Muscle of arm (tissue), 12 donors: ENCODE data around the gene CPNE7. TPM values are rescaled to one million over a fixed set of nuclear protein-coding genes. Genes with fewer than 3 reads are reported as not detected.
"Not testable (repeated sequence)": the region's sequence is repeated elsewhere in the genome, so short reads cannot be mapped to it uniquely, and the experiment has no call there.

Experiments
- DNase-seq: peaks from one replicate; pipeline ENCODE4 v3.0.0-alpha.2; 2013
- polyA plus RNA-seq, 12 donors: library from polyadenylated mRNA; unstranded; fragments of 120-200 nt; gene quantifications; one replicate each; pipeline ENCODE4 v1.2.1, GENCODE V29; 2013; ENCODE audit not compliant: insufficient read length in 12 of 12

Gene CPNE7
- polyA plus RNA-seq, 12 donors, result 0.17 to 1.8 (median 0.29) TPM; not detected in 7

DNA sequence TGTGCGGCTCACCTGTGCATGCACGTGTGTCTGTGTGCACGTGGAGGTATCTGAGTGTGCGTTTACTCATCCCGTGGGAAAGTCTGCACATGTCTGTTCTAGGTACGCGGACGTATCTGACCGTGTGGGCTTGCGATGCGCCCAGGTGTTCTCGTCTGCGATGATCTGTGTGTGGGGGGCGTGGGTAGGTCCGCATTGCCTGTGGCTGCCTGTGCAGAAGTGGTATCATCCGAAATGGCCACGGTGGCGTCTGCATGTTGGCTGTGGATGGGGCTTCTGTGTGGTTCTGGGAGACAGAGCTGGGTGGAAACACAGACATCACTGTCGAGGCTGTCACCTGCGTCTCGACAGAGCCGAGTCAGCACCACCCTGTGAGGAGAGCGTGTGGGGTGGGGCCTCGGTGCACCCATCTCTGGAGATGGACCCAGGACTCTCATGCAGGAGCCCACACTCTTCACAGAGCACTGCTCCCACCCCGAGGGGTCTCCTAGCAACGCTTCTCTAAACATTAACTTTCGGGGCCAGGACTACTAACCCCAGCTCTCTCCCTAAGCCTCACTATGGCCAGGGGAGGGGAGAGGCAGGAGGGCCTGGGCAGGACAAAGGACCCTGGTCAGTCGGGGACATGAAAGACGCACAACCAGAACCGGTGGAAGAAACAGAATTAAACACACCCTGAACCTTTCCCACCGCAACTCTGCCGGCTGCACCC lies 46.3 kb downstream of the CPNE7 start:
- no peak for DNase-seq

DNA sequence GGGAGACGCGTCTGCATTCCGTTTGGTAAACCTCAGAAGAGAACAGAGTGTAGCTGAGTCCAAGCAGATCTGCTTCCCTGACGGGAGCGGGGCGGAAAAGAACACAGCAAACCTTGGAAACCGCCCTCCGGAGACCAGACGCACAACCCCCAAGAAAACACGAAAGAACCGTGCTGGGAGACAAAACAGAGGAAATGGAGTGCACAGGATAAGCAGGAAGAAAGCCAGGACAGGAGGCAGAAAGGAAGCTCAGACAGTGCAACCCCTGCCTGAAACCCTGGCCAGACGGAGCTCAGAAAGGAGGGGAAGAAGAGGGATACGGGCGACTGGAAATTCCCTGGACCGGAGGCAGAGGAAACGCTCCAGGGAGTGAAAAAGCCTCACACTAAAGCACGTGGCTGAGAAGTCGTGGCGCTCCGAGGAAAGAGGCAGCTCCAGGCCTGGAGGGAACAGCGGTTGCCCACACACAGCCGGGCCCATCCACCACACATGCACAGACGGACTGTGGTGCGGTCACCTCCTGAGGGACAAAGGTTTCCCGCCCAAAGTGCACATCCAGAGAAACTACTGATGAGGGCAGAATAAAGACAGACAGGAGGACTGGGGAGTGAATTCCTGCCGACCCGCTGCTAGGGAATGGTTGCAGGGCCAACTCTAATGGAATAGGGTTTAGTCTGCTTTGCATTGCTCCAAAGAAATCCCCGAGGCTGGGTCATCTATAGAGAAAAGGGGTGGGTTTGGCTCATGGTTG lies 48.1 kb downstream of the CPNE7 start:
- DNase-seq, result no peak

DNA sequence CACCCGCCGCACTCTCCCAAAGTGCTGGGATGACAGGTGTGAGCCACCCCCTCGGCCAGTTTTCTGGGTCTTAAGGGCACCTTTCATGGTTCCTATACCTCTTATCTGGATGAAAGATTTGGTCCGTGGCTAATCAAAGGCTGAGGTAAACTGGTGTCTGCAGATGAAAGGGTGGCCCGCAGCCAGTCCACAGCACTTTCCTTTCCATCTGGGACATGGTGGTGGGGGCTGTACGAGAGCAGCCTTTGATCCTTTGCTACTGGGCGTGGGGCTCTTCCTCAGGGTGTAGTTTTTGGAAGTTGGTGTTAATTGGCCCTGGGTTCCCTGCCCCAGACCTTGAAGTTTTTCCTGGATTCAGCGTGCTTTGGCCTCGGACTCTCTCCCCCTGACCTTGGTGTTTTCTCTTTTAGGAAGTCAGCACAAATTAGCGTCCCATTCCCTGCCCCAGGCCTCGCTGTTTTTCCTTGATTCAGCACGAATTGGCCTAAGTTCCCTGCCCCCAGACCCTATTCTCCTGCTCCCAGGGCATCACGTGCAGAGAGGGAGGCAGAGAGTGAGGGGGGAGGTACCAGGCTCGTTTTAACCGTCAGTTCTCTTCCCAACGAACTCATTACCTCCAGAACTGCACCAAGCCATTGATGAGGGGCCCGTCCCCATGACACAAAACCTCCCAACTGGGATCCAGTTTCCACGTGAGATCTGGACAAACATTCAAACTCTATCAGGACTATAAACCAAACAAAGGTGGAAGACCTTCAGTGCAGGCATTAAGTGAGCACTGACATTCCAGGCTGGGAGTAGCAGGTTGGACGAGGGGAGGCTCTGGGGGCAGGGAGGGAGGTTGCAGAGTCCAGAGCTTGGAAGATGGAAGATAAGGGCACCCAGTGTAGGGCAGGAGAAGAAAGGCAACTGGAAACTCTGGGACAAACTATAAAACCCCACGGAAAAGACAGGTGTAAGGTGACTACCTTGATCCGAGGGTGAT lies 49.5 kb downstream of the CPNE7 start:
- DNase-seq, result no peak

DNA sequence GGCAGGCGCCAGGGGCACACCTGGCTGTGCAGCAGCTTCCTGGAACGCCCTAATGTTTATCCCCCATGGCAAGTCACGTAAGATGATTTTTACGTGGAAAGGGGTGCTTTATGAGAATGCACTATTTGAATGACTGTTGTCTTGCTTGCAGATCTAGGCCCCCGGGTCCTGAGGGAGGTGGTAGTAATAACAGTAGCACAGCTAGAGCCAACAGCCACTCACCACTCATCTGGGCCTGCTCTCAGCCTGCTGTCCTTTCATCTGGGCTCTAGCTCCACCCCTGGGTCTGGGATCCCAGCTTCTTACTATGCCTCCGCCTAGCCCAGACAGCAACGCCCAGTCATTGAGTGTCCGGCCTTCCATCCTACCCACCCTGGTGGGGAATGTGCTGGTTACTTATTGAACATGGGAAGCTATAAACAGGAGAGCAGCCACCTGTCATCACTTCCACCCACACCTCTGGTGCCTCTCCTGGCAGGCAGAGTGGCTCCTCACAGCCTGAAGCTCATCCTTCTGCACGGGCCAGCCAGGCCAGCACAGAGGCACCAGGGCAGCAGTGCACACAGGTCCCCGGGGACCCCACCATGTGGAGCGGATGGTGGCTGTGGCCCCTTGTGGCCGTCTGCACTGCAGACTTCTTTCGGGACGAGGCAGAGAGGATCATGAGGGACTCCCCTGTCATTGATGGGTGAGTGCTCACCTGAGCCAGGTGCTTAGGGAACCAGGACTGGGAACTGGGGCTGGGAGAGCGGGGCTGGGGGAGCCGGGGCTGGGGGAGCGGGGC lies 54.5 kb downstream of the CPNE7 start:
- no peak for DNase-seq

DNA sequence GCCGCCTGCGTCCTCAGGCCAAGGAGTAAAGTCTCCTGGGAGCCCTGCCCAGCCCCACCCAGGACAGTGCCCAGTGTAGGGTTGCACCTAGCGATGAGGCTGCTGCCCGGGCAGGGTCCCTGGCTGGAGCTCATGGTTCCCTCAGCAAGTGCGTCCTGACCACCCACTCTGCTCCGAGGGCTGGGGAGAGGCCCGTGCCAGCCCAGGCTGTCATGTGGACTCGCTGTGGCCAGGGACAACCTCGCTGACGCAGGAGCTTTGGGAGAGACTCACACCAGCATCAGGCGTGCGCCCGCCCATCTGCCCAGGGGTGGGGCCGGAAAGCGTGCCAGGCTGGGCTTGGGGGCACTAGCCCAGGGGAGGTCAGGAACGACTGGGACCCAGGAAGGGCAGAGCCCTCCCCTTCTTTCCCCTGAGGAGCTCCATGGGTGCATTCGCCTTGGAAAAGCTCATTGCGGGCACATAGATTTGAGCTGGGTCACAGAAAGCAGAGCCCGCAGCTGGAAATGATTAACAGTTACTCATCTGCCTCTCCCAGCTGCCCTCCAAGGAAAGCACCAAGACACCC lies 57.6 kb downstream of the CPNE7 start:
- no peak for DNase-seq

DNA sequence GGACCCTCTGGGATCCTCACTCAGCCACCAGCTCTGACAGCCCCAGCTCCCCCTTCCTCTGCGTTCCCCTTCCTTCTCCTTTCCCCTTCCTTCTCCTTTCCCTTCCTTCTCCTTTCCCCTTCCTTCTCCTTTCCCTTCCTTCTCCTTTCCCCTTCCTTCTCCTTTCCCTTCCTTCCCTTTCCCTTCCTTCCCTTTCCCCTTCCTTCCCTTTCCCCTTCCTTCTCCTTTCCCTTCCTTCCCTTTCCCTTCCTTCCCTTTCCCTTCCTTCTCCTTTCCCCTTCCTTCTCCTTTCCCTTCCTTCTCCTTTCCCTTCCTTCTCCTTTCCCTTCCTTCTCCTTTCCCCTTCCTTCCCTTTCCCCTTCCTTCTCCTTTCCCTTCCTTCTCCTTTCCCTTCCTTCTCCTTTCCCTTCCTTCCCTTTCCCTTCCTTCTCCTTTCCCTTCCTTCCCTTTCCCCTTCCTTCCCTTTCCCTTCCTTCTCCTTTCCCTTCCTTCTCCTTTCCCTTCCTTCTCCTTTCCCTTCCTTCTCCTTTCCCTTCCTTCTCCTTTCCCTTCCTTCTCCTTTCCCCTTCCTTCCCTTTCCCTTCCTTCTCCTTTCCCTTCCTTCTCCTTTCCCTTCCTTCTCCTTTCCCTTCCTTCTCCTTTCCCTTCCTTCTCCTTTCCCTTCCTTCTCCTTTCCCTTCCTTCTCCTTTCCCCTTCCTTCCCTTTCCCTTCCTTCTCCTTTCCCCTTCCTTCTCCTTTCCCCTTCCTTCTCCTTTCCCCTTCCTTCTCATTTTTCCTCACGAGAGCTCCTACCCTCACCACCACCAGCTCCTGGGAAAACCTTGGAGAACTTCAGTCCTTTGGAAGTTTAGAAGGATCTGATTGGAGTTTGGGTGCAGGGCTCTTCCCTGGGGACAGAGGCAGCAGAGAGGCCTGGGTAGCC lies 59.2 kb downstream of the CPNE7 start:
- not testable (repeated sequence) for DNase-seq

DNA sequence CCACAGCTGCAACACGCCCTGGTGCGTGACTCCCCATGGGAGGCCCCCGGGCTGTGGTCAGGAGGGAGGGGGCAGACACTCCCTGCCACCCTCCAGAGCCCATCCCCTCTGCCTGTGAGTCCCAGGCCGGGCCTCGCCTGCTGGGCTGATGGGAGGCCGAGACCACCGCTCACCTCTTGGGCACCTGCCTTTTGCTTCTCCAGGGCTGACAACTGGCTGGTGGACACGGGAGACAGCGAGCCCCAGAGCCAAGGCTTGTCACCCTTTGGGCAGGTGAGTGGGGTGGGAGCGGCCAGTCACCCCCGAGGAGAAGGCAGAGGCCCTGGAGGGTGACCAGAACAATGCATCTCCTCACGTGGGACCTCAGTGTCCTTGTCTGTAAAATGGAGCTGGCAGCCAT lies 61.1 kb downstream of the CPNE7 start:
- no peak for DNase-seq

DNA sequence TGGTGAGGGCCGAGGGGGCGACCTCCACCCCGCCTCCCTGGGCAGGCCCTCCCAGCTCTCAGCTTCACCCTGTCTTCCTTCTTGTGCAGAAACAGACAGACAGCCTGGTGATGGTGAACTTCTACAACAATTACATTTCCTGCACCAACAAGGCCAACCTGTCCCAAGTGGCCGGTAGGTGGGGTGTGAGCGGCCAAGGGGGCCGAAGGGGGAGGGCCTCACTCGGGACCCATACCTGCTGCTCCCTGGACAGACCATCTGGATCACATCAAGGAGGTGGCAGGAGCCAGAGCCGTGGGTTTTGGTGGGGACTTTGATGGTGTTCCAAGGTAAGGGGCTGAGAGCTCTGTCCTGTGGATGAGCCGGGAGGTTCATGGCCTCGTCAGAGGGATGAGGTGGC lies 61.8 kb downstream of the CPNE7 start:
- DNase-seq, result no peak

DNA sequence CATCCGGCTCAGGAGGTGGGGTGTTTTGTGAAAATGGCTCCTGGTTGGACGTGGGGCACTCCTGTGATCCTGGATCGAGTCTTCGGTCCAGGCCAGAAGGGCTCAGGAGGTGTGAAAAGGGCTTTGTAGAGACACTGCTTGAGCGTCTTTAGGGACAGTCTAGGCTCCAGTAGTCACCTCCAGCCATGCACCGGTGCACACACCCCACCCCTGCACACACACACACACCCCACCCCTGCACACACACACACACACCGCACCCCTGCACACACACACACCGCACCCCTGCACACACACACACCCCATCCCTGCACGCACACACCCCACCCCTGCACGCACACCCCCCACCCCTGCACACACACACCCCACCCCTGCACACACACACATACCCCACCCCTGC lies 62.9 kb downstream of the CPNE7 start:
- DNase-seq, result no peak

DNA sequence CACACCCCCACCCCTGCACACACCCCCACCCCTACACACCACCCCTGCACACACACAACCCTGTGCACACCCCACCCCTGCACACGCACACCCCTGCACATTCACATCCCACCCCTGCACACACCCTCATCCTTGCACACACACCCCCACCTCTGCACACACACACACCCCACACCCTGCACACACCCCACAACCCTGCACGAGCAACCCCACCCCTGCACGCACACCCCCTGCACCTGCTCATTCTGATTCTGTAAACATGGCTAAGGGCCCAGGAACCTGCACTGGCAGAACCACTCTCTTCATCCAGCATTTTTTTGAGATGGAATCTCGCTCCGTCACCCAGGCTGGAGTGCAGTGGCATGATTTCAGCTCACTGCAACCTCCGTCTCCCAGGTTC lies 63.8 kb downstream of the CPNE7 start:
- no peak for DNase-seq

DNA sequence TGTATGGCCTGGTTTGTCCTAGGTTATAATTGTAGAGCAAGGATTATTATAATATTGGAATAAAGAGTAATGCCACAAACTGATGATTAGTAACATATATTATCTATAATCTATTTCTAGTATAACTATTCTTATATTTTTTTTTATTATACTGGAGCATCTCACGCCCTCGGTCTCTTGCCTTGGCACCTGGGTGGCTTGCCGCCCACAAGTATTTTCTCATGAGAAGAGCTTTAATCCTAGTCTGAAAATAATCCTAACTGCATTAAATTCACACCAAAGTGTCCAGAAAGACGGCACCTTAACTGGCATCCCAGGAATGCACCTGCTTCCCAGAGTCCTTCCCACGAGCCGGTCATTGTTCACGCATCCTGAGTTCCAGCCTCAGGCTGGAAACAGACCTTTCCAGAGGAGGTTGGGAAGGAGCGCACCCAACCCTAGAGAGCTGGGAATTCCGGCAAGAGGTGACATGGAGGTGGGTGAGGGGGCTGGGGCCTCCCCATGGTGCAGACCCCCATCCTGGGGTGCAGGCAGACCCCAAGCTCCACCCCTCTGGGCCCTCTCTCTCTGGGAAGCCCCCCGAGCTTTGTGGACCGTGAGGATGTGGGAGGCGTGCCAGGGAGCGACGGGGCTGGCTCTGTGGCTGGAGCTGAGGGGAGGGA lies 66.0 kb downstream of the CPNE7 start:
- no peak for DNase-seq

DNA sequence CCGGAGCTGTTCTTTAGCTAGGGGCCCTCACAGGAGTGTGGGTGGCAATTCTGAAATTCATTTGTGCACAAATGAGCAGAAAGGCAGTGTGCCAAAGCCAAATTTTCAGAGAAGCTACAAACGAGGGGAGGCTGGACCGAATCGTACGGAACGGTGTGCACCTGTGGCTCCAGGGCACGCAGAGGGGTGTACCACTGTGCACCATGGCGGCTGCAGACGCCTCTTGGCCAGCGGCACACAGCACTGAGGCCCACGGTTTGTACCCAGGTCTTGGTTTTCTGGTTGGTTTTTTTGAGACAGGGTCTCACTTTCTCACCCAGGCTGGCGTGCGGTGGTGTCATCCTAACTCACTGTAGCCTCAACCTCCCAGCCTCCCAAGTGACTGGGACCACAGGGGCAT lies 67.0 kb downstream of the CPNE7 start:
- no peak for DNase-seq

DNA sequence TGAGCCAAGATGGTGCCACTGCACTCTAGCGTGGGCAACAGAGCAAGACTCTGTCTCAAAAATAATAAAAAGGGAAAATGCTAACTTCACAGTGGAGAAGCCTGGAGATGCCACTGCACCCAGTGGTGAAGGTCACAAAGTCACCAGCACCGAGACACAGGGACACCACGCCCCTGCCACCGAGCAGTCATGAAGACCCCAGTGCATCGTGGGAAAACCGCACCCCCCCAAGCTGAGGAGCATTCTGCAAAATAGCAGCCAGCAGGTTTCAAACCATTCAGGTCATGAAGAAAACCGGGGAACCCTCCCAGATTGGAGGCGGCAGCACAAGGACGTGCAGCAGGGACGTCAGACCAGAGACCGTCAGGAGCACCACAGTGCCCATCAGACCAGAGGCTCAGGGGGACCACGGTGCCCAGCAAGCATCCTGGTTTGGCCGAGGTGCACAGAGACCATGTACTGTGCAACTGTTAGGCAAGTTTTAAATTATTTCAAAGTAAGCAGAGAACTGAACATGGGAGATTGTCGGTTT lies 68.3 kb downstream of the CPNE7 start:
- no peak for DNase-seq

DNA sequence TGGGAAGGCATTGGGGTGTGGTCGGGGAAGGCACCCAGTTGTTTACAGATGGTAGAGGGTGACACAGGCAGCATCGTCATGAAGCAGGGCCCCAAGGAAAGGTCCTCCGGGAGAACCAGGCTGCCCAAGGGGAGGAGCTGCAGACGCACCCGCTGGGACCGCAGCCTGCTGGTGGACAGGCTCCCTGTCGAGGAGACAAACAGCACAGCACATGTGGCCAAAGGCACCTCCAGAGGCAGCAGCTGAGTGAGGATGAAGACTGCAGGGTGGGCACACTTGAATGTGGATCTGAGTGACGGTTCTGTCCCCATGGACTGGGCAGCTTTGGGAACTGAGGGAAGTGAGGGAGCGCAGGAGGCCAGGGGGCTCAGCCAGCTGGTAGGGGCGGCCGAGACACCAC lies 69.6 kb downstream of the CPNE7 start:
- DNase-seq, result no peak

DNA sequence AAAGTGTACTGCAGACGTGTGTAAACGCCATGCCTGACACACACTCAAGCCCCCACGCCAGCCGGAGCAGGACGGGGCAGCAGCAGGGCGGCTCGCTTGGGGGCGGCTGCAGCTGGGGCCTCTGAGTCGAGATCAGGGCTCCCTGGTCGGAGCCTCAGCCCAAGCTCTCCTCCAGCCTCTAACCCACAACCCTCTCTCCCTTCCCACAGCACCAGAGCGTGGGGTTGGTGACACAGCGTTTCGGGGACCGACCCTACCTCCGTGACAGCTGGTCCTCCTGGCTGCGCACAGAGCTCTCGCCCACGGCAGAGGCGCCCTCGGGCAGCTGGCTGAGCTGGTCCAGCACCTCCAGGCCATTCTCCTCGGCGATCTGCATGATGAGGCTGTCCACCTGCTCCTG lies 70.7 kb downstream of the CPNE7 start:
- no peak for DNase-seq
